Activated CD8-positive, alpha-beta memory T cell treated with anti-CD3 and anti-CD28 coated beads for 24 hours (primary cell): ENCODE data around the gene SH3PXD2A.

Experiments
- DNase-seq: peaks from one replicate; pipeline ENCODE4 v3.0.0-alpha.2; 2020

The SH3PXD2A gene, protein sequence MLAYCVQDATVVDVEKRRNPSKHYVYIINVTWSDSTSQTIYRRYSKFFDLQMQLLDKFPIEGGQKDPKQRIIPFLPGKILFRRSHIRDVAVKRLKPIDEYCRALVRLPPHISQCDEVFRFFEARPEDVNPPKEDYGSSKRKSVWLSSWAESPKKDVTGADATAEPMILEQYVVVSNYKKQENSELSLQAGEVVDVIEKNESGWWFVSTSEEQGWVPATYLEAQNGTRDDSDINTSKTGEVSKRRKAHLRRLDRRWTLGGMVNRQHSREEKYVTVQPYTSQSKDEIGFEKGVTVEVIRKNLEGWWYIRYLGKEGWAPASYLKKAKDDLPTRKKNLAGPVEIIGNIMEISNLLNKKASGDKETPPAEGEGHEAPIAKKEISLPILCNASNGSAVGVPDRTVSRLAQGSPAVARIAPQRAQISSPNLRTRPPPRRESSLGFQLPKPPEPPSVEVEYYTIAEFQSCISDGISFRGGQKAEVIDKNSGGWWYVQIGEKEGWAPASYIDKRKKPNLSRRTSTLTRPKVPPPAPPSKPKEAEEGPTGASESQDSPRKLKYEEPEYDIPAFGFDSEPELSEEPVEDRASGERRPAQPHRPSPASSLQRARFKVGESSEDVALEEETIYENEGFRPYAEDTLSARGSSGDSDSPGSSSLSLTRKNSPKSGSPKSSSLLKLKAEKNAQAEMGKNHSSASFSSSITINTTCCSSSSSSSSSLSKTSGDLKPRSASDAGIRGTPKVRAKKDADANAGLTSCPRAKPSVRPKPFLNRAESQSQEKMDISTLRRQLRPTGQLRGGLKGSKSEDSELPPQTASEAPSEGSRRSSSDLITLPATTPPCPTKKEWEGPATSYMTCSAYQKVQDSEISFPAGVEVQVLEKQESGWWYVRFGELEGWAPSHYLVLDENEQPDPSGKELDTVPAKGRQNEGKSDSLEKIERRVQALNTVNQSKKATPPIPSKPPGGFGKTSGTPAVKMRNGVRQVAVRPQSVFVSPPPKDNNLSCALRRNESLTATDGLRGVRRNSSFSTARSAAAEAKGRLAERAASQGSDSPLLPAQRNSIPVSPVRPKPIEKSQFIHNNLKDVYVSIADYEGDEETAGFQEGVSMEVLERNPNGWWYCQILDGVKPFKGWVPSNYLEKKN

DNA sequence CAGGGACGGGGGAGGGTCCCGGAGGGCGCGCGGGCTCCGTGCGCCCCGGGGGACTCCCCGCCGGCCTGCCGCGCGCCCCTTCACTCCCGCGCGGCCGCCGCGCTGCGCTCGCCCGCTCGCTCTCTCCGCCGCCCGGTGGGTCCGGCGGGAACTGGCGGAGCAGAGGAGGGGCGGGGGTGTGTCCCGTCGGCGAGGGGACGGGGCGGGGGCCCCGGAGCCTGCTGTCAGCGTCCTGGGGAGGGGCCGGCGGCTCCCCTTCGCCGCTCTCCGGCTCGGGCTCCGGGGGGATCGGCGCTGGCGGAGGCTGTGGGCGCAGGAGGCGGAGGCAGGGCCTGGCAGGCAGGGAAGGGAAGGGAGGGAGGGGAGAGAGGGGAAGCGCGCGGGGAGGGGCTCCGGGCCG is at the start of gene SH3PXD2A:
TSS of gene SH3PXD2A (minus strand) at position 153 of the 400 bp plus-strand sequence. CDS start 310 bp downstream, outside the sequence.
- no peak for DNase-seq

DNA sequence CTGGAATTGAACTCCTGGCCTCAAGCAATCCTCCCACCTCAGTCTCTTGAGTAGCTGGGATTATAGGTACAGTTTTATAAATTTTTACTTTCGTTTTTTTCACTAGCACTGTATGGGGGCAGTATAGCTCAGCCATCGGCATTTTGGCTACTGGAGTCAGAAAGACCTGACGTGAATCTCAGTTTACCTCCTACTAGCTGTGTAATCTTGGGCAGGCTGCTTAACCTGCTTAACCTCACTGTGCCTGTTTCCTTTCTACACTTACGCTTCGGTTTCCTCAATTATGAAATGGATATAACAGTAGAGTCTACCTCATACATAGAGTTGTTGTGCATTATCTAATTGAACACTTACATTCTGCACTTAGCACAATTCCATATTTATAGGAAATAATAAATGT is 45.9 kb upstream of the SH3PXD2A start:
- no peak for DNase-seq

DNA sequence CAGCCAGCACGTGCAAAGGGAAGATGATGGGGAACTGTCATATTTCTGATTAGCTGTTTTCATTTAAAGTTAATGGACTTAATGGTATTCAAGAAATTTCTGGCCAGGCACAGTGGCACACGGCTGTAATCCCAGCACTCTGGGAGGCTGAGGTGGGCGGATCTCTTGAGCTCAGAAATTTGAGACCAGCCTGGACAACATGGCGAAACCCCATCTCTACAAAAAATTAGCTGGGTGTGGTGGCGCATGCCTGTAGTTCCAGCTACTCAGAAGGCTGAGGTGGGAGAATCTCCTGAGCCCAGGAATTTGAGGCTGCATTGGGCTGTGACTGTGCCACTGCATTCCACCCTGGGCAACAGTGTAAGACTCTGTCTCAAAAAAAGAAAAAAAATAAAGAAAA is 43.9 kb upstream of the SH3PXD2A start:
- no peak for DNase-seq

DNA sequence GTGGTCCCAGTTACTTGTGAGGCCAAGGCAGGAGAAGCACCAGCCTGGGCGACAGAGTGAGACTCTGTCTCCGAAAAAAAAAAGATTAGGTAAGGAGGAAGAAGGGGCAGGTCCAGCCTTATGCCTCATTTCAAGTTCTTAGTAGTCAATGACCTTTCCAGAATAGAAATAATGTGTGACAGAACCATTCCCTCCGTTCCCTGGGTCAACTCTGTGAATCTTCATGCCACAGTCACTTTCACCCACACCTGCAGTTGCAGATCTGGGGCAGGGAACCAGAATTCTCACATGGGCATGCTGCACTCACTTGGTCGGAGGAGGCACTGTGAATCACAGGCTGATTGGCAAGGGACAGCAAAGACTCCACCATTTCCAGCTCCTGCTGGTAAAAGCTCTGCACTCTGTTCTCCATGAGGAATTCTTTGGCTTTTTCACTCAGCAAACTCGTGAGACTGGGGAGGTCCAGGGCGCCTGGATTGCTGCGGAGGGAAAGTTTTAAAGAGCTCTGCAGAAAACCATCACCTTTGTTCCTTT is 41.9 kb upstream of the SH3PXD2A start:
- DNase-seq: no peak

DNA sequence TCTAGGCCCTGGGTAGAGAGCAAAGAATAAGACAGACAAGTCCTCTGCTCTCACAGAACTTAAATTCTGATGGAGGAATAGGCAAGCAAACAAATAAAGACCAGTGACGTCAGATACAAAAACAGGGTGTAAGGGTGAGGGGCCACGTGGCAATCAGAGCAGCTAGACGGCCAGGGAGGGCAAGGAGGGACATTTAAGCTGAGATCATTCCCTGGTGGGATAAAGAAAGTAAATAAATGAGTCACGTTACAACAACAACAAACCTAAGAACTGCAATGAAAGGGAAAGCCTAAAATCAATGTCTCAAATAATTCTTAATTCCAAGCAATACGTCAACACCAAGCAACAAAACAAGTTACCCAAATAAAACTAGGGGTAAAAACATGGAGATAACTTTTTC is 40.8 kb upstream of the SH3PXD2A start:
- no peak for DNase-seq

DNA sequence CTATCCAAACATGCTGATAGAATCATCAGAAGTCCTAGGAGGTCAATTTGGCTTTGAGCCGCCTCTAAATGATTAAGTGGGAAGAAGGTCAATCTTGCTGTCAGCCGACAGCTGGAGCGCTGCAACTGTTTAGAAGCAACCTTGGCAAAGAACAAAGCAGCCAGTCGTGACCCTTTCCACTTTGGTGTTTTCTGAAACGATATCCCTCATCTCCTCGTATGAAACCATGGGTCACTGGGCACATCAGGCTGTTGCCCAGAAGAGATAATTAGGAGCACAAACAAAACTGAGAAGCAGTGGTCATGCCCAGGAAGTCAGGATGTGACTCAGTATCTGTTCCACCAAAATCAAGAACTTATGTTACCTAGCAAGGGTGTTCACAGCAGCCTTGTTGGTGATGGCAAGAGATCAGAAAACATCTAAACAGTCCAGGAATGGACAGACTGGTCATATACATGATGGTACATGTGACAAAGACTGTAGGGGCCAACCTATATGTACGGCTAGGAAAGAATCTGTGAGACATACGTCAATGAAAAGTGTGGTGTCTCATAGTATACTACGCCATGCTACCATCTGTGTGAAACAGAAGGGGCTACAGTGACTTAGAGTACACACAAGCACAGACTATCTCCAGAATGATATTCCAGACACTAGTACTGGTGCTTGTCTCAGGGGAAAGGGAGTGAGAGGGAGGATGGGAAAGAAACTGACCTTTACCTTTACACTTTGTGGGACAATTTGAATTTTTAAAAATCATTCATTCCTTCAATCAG is 40.2 kb upstream of the SH3PXD2A start:
- no peak for DNase-seq

DNA sequence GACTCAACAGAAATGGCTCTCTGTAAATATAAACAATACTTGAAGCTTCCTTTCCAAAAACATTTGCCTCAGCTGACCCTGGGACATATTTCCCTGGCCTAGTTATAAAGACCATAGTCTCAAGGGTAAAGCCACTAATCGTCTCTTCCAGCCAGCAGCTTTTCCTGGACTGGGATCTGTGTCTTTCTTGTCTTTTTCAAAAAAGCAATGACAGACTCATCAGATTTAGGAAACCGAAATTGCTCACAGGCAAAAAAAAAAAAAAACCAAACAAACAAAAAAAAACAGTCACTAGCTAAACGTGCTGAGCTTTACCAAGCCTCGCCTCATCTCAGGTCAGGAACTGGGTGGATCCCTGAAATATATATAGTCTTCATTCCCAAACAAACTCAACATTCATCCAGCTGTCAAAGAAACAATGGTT is 39.1 kb upstream of the SH3PXD2A start:
- no peak for DNase-seq

DNA sequence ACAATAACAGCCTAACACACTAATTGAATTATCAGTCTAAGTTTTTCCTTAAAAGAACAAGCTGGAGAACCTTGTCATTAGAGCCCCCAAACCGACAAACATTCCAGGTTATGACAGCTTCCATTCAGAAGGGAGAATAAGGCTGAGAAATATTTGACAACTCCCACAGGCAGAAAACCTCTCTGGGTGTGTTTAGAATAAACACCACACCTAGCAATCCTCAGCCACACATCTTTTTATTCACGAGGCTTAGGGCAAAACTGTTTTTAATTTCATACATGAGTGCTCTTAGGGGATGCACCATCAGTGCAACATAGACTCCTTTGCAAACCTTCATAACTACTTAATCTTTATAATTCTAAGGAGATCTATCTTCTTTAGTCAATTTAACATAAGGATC is 38.4 kb upstream of the SH3PXD2A start:
- DNase-seq: no peak

DNA sequence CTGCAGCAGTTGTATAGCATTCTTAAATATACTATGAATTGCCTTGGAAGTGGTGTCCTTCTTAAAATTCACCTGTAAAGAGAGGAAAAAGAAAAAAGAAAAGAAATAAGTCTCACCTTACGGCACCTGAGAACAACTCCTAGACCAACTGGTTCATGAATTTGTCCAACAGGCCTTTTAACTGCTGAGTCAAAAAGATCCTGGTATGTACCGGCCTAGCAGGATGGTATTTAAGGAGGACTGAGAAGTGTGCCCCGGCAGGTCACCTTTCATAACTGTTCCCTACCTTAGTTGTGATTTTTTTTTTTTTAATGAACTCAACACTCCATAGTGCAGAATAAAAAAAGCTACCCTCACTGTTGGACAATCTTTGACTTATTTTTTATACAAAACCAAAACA is 36.8 kb upstream of the SH3PXD2A start:
- DNase-seq: no peak

DNA sequence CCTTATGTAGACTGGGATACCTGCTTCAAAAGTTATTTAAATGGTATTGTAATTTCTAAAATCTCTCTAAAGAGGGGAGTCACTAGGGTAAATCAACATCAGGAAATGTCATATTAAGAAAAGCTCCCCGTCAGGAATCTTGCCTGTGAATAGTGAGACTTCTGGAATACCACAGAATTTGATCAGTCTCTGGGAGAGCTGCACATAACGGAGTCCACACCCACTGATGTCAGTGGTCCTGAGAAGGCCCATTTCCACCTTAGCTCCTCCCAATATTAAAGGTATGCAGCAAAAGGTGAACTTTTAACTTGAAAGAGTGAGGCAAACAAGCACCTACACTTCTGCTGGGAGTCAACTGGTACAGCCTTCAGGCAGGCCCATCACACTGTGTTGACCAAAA is 35.3 kb upstream of the SH3PXD2A start:
- no peak for DNase-seq

DNA sequence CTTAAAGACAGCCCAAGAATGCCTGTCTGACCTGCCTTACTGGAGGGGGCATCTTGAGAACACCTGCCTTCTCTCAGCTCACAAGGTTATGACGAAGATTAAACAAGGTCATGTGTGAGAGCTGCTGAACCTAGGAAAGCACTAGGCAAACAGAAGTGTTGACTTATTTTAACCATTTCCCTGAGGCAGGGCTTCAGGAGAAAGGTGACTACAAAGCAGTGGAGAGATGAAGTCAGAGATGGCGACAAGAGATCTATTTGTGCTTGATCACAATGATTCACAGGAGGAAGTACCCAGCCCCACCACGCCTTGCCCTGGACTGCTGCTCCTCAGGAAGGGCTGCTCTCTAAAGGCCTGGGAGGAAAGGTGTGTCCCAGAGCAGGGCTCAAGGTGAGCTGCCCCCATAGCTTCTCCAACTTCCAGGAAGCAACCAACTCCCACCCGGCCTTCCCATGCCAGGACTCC is 34.9 kb upstream of the SH3PXD2A start:
- DNase-seq: no peak

DNA sequence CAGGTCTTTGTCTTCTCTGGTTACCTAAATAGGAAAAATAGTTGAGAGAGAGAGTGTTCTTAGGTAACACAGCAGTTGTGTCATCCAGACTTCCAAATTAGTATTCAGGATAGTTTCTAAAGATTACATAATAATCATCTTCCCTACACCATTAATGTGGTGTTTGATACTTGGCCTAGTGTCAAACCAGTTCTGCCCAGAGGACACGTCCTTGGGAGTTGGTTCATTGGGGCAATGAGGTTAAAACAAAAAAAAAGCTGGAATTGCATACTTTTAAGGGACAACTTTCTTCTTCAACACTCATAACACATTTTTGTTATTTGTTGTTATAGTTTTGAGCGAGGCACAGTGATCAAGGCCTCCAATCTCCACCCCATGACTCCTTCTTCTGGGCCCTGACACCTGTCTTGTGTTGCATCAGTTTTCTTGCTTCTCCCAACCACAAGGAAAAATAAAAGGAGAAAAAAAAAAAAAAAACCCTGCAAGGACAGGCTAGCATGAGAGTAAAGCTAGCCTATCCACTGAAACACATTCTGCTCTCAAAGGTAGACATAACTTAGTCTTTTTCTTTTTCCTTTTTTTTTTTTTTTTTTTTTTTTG is 33.8 kb upstream of the SH3PXD2A start:
- DNase-seq: no peak

DNA sequence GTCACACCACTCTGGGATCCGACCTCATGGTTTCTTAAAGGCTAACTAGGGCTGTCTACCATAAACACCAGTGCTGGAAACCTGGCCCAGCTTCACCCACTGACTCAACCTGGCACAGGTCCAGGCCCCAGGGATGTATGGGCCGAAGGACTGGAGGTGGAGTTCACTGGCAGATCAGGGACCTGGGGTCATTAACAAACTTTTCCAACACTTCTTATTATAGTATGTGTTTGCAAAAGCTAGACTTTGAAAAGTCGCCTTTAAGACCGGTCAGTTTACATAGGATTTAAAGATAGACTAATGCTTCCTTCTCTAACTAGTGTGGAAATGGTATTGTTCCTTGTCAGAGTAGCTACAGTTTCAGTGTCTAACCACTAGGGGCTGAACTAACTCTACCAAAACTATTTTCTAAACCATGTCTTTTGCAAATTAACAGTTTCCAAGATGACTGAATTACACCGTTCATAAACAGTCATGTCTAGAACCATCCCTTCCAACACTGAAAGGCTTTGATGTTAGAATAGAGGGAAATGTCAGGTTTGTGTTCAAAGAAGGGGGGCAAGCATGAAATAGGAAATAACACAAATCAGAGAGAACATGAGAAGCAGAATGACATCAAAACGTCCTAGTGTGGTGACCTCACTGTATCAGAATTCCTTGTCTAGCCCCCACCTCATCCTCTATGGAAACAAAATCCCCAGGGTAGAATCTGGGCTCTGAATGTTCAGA is 32.9 kb upstream of the SH3PXD2A start:
- DNase-seq: no peak

DNA sequence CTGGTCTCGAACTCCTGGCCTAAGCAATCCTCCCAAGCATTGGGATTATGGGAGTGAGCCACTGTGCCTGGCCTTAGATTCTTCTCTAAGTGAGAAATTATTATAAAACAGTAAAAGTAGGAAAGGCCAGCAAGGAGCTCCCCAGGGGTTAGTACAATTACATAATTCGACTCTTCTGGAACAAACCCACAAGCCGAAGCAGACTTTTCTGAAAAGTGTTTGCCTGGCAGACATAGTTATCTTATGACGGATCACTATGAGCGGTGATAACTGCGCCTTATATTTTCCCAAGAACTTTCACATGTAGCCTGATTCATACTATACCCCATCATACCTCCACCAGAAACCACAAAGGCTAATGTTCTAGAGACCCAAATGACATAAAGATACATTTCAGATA is 30.2 kb upstream of the SH3PXD2A start:
- no peak for DNase-seq

DNA sequence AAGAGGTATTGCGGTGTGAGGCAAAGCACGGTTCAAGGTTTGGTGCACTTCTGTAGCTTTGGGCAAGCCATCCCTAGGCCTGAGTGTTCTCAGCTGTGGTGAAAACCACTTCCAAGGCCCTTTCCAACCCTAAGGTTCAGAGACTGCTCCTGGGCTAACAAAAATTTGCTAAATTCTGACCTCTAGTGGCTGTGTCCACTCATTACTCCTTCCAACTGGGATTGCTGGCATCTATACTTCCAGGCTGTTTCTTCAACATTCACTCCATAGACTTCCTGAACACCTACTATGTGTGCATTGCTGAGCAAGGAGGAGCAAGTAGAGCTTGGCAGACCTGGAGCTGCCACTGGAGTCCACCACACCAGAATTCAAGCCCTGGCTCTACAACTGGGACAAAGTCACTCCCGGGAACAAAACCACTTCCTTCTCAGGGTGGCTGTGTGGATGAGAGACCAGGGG is 29.3 kb upstream of the SH3PXD2A start:
- no peak for DNase-seq

DNA sequence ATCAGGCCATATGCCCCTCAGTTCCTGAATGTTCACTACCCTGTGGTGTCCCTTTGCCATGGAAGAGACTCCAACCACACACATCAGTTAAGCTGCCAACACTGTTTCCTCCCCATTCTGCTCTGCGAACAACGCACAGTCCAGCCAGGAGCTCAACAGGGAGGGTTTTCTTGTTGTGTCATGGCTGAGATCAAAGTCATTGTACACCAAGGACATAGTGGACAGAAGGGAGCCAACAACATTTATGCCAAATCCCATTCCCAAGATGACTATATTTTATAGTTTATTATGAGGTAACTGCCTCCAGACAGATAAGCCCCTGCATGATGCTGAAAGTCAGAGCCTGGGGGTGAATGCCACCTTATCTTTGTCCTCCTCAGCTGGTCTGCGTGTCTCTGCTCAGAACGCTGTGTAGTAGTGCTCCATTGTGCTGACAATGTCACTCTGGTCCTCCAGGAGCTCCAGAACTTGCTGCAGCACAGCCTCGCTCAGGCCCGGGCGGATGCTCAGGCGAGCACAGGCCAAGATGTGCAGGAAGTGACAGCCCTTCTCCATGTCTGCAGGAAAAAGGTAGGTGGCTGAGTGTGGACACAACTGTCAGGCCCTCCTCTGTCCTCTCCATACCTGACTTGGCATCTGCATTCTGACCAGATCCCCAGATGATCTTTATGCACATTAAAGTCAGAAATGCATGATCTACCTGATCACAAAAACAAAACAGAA is 27.1 kb upstream of the SH3PXD2A start:
- no peak for DNase-seq

DNA sequence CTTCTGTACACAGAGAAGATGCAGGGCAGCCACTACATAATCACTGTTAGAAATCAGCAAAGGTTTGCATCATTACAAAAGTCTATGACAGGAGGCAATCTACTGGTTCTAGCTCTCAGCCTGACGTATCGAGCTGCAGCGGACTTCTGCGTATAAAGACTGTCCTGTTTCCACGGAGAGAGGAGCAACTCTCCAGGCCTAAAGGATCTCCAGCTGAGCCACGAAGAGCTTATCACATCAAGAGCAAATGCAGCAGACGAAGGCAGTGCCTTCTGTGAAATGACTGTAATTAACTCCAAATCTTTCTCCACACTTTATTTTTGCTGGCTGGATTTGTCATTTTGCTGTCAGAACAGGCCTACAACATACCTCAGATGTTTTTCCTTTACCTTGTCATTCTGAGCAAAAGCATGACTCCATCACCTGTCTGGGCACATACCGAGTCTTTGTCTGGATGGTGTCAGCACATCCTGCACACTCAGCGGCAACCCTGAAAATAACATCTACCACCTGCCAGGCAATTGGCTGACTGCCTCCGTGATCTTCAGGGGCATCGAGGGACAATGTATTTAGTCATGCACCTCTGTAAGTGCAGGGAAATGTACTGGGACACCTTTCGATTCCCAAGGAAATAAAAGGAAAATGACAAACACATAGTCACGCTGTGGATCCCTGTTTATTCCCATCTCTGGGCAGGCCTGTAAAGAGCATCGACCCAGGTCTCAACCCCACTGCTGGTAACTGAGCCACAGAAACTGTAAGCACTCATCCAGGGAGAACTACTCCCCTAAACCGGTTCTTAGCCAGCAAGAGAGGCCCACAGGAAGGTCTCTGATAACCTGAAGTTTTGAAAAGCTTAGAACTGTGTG is 26.3 kb upstream of the SH3PXD2A start:
- no peak for DNase-seq

DNA sequence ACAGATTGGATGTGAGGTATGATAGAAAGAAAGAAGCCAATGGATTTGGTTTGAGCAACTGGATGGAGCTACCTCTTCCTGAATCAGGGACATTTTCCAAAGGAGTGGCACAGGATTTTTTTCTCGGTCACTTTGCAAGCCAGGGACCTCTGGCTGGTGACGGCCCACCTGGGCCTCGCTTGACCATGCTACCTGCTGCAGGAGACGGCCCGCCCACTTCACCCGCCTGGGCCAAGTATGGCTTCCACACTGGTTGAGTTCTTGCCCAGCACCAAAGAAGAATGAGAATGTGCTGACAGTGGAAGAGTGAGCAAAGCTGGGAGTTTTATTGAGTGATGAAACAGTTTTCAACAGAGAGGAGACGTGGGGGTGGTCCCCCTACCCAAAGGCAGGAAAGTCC is 24.5 kb upstream of the SH3PXD2A start:
- DNase-seq: no peak

DNA sequence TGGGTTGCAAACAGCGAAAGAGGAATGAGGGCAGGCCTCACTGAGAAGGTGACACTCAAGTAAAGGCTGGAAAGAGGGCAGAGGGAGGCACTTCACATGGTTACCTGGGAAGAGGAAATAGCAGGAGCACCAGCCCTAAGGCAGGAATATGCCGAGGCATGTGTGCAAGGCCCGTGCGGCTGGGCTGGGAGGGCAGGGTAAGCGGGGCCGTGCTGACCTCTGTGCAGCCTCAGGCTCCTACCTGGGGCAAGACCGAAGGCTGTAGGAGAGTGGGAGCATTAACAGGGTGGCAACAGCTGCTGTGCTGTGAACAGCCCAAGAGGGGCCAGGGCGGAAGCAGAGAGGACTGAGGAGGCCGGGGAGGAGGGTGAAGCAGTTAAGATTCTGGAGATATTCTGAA is 24.0 kb upstream of the SH3PXD2A start:
- DNase-seq: no peak
